ENCODE results near the gene OPN1LW.
A peak's percentile ranks its signal among the peaks of the same experiment; 100 is the strongest.
"Not testable (repeated sequence)": the region's sequence is repeated elsewhere in the genome, so short reads cannot be mapped to it uniquely, and the experiment has no call there.

OPN1LW gene

DNA sequence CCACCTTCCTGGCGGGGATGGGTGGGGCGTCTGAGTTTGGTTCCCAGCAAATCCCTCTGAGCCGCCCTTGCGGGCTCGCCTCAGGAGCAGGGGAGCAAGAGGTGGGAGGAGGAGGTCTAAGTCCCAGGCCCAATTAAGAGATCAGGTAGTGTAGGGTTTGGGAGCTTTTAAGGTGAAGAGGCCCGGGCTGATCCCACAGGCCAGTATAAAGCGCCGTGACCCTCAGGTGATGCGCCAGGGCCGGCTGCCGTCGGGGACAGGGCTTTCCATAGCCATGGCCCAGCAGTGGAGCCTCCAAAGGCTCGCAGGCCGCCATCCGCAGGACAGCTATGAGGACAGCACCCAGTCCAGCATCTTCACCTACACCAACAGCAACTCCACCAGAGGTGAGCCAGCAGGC, at the start of gene OPN1LW:
Gene OPN1LW, plus strand, starts transcription at position 234 of the 400 bp plus-strand sequence. Its CDS starts 41 bp downstream, at position 275.
- DNase-seq: not testable (repeated sequence)

DNA sequence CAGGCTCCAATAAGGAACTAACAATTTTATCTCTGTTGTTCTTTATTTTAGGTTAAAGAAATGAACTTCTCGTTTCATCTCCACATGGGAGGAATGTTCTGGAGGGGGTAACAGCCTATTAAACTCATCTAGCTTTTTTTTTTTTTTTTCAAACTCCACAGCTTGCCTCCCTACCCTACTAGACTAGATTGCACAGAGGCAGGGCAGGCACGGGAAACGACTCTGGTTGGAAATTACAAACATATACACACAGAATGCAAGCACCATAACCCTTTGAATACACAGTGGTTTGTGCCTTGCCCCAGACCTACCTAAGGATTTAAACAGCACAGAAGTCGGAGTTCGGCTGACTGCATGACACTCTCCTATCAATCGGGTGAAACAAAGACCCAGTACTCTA, 49.2 kb upstream of the OPN1LW start:
- no peak for DNase-seq

- DNase-seq: no peak
Observed at GRCh38 chrX:154096140-154097002, 47.7 kb upstream of the OPN1LW start.

- DNase-seq: peak; percentile 74
Observed at GRCh38 chrX:154097003-154097588, 46.9 kb upstream of the OPN1LW start.

DNA sequence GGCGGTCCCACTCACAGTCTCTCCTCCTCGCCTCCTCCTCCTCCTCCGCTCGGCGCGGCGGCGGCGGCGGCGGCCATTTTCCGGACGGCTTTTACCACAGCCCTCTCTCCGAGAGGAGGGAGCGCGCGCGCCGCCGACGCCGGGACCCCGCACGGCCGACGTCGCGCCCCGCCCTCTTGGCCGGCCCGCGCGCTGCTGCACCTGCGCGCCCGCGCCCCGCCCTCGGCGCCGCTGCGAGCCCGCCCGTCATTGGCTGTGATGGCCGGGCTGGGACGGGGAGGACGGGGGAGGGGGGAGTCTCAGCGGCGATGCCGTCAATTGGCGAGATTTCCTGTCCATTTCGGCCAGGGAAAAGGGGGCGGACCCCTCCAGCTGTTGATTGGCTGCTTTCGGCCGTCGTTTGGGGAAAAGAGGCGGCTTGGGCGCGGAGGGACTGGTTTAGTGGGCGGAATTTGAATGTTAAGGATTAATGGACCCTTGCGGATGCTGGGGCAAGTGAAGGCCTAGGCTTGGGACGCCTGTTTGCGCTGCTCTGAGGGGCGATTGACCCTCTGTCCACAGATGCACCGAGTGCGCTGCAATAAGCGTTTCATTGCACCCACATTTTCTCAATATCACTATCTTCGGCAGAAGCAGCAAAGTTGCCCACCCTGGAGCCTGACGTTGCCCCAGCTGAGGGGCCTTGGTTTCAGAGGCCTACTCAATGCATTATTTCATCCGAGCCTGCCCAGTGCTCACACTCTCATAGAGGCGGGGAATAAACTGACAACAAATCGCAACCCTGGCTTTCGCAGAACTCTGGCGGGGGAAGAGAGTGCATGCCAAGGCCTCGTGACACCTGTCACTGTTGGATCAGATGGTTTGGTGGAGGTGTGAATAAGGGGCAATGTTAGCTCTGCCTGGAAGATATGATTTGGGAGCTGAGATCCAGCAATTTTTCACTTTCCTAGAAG, 46.2 kb upstream of the OPN1LW start, which contains the start of gene MECP2:
Gene MECP2, minus strand, starts transcription at position 129 of the 953 bp plus-strand sequence.
- DNase-seq: peak; percentile 92

DNA sequence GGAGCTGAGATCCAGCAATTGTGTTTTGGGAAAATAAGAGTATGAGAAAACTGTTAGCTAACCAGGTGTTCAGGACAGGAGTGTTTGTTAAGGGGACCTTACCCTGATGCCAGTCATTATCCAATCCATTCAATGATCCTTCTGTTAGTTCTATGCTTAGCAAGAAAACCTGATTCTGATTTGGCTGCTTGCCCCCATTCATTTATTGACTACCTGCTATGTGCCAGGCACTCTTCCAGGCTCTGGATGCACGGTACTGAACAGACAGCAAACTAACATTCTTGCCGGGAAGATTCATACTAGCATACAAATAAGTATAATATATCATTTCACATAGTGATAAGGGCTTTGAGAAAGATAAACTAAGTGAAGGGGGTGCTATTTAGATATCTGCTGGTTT, 45.5 kb upstream of the OPN1LW start:
- DNase-seq: no peak

DNA sequence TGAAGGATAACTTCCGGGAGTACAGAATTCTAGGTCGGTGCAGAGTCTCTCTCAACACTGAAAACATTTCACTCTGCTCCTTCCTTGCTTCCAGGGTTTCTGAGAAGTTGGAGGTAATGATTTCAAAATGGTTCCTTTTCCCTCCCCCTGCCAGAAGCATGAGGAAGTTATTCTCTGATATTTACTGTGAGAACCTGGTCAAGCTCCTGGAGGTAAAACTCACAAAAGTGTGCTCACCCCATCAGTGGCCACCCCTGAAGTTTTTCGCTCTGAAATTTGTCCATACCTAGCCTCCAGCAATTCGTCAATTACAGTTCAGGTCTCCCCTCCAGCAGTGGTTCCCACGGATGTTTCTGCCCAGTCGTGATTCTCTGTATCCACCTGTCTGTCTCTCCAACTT, 30.3 kb upstream of the OPN1LW start:
- DNase-seq: no peak

DNA sequence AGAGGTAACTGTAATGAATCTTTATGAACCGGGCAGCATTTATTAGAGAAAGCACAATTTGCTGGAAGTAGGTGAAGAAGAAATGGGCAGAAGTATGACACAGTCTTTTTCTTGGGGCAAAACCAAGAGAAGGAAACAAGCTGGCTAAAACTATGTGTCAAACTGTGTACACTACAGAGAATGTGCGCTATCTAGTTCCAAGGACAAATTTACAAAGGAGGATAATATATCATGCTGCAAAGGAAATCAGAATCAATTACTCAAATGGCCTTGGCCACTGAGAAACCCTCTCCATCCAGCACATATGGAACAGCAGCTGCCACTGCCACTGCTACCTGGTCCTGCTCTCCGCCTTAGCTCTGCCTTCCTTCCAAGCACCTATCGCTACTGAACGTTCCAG, 29.4 kb upstream of the OPN1LW start:
- DNase-seq: no peak

DNA sequence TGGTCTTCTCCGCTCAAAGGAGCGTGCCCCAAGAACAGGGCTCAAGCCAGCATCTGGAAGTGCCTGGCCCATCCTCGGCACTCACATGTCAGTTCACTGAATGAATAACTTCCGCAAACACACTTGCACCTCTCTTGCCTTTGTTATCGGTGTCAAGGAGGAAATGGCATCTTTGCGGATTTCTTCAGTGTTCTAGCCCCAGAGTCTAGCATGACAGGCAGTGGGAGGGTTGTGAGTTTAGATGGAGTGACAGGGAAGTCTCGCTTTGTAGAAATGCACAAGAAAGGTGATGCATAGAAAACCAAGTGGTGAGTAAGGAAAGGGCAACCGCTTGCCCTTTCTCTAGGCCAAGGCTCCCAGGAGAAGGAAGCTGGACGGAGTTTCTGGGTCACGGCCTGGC, 29.0 kb upstream of the OPN1LW start:
- DNase-seq: no peak

DNA sequence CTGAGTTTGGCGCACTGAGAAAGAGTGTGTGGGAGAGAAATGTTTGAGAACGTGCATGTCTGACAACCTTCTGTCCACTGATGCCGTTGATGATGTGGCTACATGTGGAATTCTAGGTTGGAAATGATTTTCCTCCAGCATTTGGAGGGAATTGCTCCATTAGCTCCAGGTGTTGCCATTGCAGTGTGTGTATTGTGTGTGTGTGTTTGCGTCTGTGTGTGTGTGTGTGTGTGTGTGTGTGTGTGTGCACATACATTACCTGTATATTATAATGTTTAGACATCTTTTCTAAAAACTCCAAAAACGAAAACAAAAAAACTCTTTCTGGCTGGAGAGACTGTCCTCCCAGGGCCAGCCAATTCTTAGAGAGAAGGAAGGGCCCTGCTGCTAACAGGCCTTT, 28.3 kb upstream of the OPN1LW start:
- DNase-seq: no peak

- DNase-seq: no peak
Observed at GRCh38 chrX:154116426-154117211, 27.4 kb upstream of the OPN1LW start.

- no peak for DNase-seq
Observed at GRCh38 chrX:154117566-154117965, 26.5 kb upstream of the OPN1LW start.

DNA sequence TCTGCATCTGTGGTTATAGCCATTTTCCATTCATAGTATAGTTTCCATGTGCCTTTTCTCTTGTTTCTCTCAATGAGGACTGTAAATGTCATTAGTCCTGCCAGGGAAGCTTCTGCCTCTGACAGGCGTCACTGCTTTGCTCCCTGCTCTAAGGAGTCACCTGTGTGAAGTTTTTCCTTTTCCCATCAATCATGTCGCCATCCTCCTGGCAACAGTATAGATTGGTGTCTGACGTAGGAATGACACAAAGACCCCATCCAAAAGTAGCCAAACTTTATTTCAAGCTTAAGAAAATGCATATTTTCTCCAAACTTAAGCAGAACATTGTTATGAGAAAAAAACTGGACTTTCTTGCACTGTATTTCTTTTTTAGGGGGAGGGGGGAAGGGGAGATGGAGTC, 23.5 kb upstream of the OPN1LW start:
- no peak for DNase-seq

DNA sequence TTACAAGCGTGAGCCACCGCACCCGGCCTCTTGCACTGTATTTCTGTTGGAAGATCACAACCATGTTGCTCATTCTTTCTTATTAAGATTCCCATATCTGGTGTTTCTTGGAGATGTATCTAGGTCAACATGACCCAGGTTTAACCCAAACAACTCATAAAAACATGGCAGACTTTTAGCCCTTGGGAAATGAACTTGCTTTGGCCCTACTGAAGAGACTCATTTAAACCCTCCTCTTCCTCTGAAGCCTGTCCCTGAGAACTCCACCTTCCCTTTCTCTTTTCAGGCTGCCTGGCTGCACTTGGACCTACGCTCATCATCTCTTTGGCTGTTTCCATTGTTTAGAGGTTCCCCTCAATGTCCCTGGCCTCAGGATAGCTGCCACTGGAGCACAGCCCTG, 22.8 kb upstream of the OPN1LW start:
- no peak for DNase-seq

- no peak for DNase-seq
Observed at GRCh38 chrX:154121961-154122360, 22.1 kb upstream of the OPN1LW start.

GRCh38 chrX:154123241-154124219, 20.5 kb upstream of the OPN1LW start:
- peak; percentile 53 for DNase-seq

DNA sequence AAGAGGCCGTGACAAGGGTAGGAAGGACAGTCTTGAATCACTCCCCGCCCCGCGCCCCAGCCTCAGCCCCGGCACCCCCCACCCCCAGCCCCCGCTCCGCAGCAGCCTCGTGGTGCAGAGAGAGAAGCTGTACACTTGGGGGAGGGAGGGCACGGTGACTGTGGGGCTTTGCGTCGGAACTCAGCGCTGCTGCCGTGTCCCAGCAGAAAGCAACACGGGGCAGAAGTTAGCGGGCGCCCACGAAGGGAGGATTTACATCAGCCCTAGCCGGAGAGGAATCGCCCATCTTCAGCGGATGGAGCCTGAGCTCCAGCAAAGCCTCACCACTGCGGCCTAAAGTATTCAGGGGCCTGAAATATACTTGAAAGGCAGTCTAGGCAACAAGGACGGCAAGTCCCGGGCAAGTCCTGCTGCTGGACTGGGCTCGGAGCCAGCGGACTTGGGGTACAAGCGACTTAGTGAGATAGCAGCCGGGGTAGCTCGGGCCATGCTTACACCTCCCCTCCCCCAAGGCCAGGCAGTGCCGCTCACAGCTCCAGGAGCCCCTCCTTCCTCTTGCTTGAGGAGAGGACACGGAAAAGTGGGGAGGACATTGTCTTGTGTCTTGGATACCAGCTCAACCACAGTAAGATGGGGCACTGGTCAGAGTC, 18.5 kb upstream of the OPN1LW start:
- no peak for DNase-seq

- no peak for DNase-seq
Observed at GRCh38 chrX:154126101-154126500, 17.9 kb upstream of the OPN1LW start.

- no peak for DNase-seq
Observed at GRCh38 chrX:154131955-154132354, 12.1 kb upstream of the OPN1LW start.

DNA sequence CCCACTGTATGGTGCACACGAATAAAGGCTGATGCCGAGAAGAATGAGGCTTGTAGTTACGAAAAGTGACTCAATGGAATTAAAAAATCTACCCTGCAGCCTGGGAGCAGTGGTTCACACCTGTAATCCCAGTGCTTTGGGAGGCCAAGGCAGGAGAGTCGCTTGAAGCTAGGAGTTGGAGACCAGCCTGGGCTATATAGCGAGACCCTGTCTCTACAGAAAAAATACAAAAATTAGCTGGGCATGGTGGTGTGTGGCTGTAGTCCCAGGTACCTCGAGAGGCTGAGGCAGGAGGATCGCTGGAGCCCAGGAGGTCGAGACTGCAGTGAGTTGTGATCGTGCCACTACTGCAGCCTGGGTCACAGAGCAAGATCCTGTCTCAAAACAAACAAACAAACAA, 11.7 kb upstream of the OPN1LW start:
- no peak for DNase-seq
